Testis (tissue), 2 donors: ENCODE measurements around the gene CRK.

Experiments used
- CTCF ChIP-seq, 3 experiments: fragments of 450-650 bp in 2 of 3; fragments of 200-600 bp in 1 of 3; sonication (generic) in 1 of 3; IDR thresholded peaks; one replicate each; pipeline ENCODE4 v1.5.1; 2016 to 2019; ENCODE audit warnings: antibody characterized with exemption in 3 of 3, mild to moderate bottlenecking in 2 of 3, moderate library complexity in 1 of 3
- POLR2A ChIP-seq: fragments of 450-650 bp; IDR thresholded peaks from one replicate; pipeline ENCODE4 v1.6.1; 2017; ENCODE audit warnings: antibody characterized with exemption, mild to moderate bottlenecking, moderate library complexity

DNA sequence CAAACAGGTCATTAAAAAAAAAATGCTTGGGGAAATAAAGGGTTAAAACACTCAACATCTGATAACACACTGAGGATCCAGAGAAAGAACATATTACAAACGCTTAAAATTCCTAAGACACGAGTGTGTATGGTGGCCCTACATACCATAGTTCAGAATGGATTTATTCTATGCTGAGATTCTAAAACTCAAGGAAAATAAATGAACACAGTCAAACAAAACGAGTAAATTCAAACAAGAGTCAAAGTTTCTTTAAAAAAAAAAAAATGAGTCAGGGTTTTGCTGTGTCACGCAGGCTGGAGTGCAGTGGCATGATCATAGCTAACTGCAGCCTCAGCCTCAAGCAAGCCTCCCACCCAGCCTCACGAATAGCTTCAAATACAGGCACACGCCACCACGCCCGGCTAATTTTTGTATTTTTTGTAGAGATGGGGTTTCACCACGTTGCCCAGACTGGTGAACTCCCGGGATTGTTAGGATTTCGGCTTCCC lies 17.4 kb downstream of the CRK start:
- TF ChIP-seq CTCF (IDR thresholded peaks at IDR 0.05) (no peak), POLR2A (no peak)
